C1 segment of cervical spinal cord (tissue), 14 donors: Measurements from ENCODE around the gene DPY30.
"Not testable (repeated sequence)": the region's sequence is repeated elsewhere in the genome, so short reads cannot be mapped to it uniquely, and the experiment has no call there.

ENCODE experiments used
- DNase-seq, 14 donors: peaks; one replicate each; lab custom pipeline; 2025; lab: John Stamatoyannopoulos, UW

Gene DPY30

GRCh38 chr2:32039447-32040219 lies at the start of gene DPY30:
TSS of gene DPY30 (minus strand) at chr2:32039805. CDS start at chr2:32039456, 349 bp downstream.
- peak; percentile 57 to 93 (median 86) for DNase-seq

GRCh38 chr2:32074134-32074506 lies 34.5 kb upstream of the DPY30 start:
- DNase-seq, result no peak

- DNase-seq, result no peak
Observed at GRCh38 chr2:32067549-32067948, 27.9 kb upstream of the DPY30 start.

- DNase-seq, result no peak
Observed at GRCh38 chr2:32064713-32065112, 25.1 kb upstream of the DPY30 start.

GRCh38 chr2:32064021-32064601 lies 24.5 kb upstream of the DPY30 start:
- DNase-seq, result peak in 12 of 14 donors; percentile 9 to 57 (median 29)

GRCh38 chr2:32063310-32064020 lies 23.9 kb upstream of the DPY30 start, which contains the start of gene SPAST:
TSS of gene SPAST (plus strand) at chr2:32063556. CDS start at chr2:32063832, 276 bp downstream.
- DNase-seq, result peak; percentile 62 to 98 (median 94)

GRCh38 chr2:32061973-32062861 lies 22.6 kb upstream of the DPY30 start:
- DNase-seq, result peak in 7 of 14 donors; percentile 3 to 63 (median 5)

GRCh38 chr2:32061430-32061829 lies 21.8 kb upstream of the DPY30 start:
- no peak for DNase-seq

GRCh38 chr2:32060266-32060665 lies 20.7 kb upstream of the DPY30 start:
- DNase-seq, result no peak

- no peak for DNase-seq
Observed at GRCh38 chr2:32058130-32058529, 18.5 kb upstream of the DPY30 start.

GRCh38 chr2:32054583-32054982 lies 15.0 kb upstream of the DPY30 start:
- not testable (repeated sequence) for DNase-seq

- DNase-seq, result no peak
Observed at GRCh38 chr2:32051836-32052439, 12.3 kb upstream of the DPY30 start.

GRCh38 chr2:32043561-32043960 lies 4.0 kb upstream of the DPY30 start:
- DNase-seq, result no peak

GRCh38 chr2:32034198-32034887 lies 5.3 kb downstream of the DPY30 start:
- DNase-seq, result not testable (repeated sequence)

- not testable (repeated sequence) for DNase-seq
Observed at GRCh38 chr2:32018789-32019482, 20.7 kb downstream of the DPY30 start.

GRCh38 chr2:32012872-32013271 lies 26.7 kb downstream of the DPY30 start:
- no peak for DNase-seq

- peak in 1 of 14 donors; percentile 4 for DNase-seq
Observed at GRCh38 chr2:32011485-32011960, 28.1 kb downstream of the DPY30 start.

GRCh38 chr2:32010670-32011484 lies 28.7 kb downstream of the DPY30 start, which contains the start of gene MEMO1:
TSS of gene MEMO1 (minus strand) at chr2:32011008. CDS start at chr2:32010247, 761 bp downstream.
- peak; percentile 24 to 95 (median 86) for DNase-seq
